Keratinocyte (primary cell): ENCODE measurements around the gene HSPG2.

Source experiments
- EZH2 ChIP-seq: IDR thresholded peaks from one replicate; pipeline ENCODE4 v1.6.1; 2012; ENCODE audit warnings: inconsistent platforms, mild to moderate bottlenecking, low read length, moderate library complexity
- TF ChIP-seq, protein P1 (sequence below), 3 experiments: IDR thresholded peaks in 1 of 3; conservative IDR thresholded peaks in 1 of 3; optimal IDR thresholded peaks in 1 of 3; 2 replicates in 2 of 3; 3 replicates in 1 of 3; pipeline versions ENCODE3 to v1.5.1; 2011; ENCODE audit warnings: low read length in 3 of 3, mild to moderate bottlenecking in 3 of 3, moderate library complexity in 2 of 3, control low read depth in 1 of 3, inconsistent platforms in 1 of 3; ENCODE audit not compliant: insufficient read depth in 2 of 3; ENCODE audit errors: extremely low read depth in 1 of 3

DNA sequence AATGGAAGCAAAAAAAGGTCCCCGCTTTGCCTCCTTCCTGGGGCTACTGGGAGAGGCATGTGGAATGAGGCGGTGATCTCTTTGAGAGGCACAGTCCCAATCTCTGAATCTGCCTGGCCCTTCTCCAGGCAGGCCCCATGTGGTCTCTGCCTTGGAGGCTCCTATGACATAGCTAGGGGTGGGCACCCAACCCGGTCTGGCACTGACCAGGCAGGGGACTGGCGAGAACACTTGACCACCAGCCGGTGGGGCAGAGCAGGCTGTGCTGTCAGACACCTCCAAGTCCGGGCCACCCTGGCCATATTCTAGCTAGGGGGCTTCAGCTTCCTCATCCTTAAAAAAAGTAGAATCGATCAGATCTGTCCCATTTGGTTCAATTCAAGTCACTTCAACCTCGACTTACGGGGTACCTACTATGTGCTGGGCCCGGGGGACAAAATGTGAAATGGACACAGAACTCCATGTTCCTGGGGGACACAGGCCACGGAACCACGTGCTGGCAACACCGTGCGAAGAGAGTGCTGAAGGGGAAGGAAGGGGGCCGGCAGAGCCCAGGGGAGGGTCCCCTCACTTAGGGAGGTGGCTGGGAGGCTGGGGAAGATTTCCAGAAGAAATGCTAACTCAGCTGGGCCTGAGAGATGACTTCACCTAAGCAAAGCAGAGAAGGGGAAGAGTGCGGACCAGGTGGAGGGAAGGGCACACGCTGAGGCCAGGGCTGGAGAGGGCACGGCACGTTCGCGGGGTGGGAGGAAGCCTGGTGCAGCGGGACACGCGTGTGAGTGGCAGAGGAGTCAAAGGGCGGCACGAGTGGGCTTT lies 33.3 kb downstream of the HSPG2 start:
- TF ChIP-seq, protein P1, sequence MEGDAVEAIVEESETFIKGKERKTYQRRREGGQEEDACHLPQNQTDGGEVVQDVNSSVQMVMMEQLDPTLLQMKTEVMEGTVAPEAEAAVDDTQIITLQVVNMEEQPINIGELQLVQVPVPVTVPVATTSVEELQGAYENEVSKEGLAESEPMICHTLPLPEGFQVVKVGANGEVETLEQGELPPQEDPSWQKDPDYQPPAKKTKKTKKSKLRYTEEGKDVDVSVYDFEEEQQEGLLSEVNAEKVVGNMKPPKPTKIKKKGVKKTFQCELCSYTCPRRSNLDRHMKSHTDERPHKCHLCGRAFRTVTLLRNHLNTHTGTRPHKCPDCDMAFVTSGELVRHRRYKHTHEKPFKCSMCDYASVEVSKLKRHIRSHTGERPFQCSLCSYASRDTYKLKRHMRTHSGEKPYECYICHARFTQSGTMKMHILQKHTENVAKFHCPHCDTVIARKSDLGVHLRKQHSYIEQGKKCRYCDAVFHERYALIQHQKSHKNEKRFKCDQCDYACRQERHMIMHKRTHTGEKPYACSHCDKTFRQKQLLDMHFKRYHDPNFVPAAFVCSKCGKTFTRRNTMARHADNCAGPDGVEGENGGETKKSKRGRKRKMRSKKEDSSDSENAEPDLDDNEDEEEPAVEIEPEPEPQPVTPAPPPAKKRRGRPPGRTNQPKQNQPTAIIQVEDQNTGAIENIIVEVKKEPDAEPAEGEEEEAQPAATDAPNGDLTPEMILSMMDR (optimal IDR thresholded peaks at IDR 0.05 in 1 of 3, IDR thresholded peaks at IDR 0.05 in 1 of 3, conservative IDR thresholded peaks at IDR 0.05 in 1 of 3; ENCODE audit: extremely low read depth in 1 of 3, insufficient read depth in 2 of 3, low read length in 3 of 3): no peak
- no peak for TF ChIP-seq EZH2
